Caco-2 (cell line): ENCODE data around the gene CRY2. TPM values are rescaled to one million over a fixed set of nuclear protein-coding genes. Genes with fewer than 3 reads are reported as not detected.

ENCODE experiments used
- BruUV-seq: library from RNA; stranded (reverse); fragments of 400-500 nt; replicated peaks from 2 replicates; lab custom pipeline; 2021; lab: Mats Ljungman, UMichigan
- CTCF ChIA-PET: fragments of 300-600 bp; sonication (Branson Sonifier 250); formaldehyde crosslinking; loops from one replicate; lab custom pipeline; 2022; ENCODE audit warnings: antibody characterized with exemption; lab: Charles Lee
- POLR2A ChIA-PET: fragments of 300-600 bp; sonication (Branson Sonifier 250); formaldehyde crosslinking; loops from one replicate; lab custom pipeline; 2022; ENCODE audit warnings: antibody characterized with exemption; lab: Charles Lee
- DNase-seq, 2 experiments: peaks; one replicate each; pipeline versions ENCODE4 v3.0.0 to v3.0.0-alpha.2; 2020 to 2022
- H3K27me3 ChIP-seq: replicated peaks from 2 replicates; pipeline ENCODE4 v1.6.0; 2011; ENCODE audit warnings: low read length; ENCODE audit not compliant: control insufficient read depth, insufficient read depth
- H3K36me3 ChIP-seq: 2 replicates; pipeline ENCODE4 v1.5.1; 2011; ENCODE audit warnings: low read length; ENCODE audit not compliant: control insufficient read depth, insufficient read depth
- H3K4me1 ChIP-seq: fragments of 250-450 bp; sonication (Bioruptor Pico); 2 replicates; pipeline ENCODE4 v1.5.1; 2020; ENCODE audit warnings: mild to moderate bottlenecking
- H3K4me3 ChIP-seq: 2 replicates; pipeline ENCODE4 v1.5.1; 2011; ENCODE audit warnings: low read depth, mild to moderate bottlenecking, control low read depth, low read length
- H3K9me3 ChIP-seq: fragments of 250-450 bp; sonication (Bioruptor Pico); 2 replicates; pipeline ENCODE4 v1.5.1; 2020; ENCODE audit warnings: mild to moderate bottlenecking, moderate library complexity
- H3K27ac Mint-ChIP-seq: one replicate; pipeline ENCODE4 v1.8.0; 2022; ENCODE audit warnings: mixed read lengths; ENCODE audit not compliant: unreplicated experiment
- H3K27me3 Mint-ChIP-seq: one replicate; pipeline ENCODE4 v1.8.0; 2022; ENCODE audit warnings: mixed read lengths; ENCODE audit not compliant: insufficient read depth, unreplicated experiment
- H3K36me3 Mint-ChIP-seq: one replicate; pipeline ENCODE4 v1.8.0; 2022; ENCODE audit warnings: mild to moderate bottlenecking, mixed read lengths; ENCODE audit not compliant: insufficient read depth, unreplicated experiment
- H3K4me1 Mint-ChIP-seq: one replicate; pipeline ENCODE4 v1.8.0; 2022; ENCODE audit warnings: low read depth, mixed read lengths; ENCODE audit not compliant: unreplicated experiment
- H3K4me3 Mint-ChIP-seq: one replicate; pipeline ENCODE4 v1.8.0; 2022; ENCODE audit warnings: mild to moderate bottlenecking, moderate library complexity, mixed read lengths; ENCODE audit not compliant: unreplicated experiment
- H3K9me3 Mint-ChIP-seq: one replicate; pipeline ENCODE4 v1.8.0; 2022; ENCODE audit warnings: mixed read lengths; ENCODE audit not compliant: unreplicated experiment
- intact Hi-C: fragments of 100-400 bp; cut with micrococcal nuclease; formaldehyde crosslinking; loops from one replicate; pipeline ENCODE4 v1.10.0; 2022; ENCODE audit not compliant: unreplicated experiment
- total RNA-seq: library from RNA; stranded (reverse); gene quantifications from 2 replicates; pipeline ENCODE4 v1.2.3, GENCODE V29; 2022
- TF ChIP-seq, protein P1 (sequence below), 2 experiments: fragments of 200-600 bp in 1 of 2; IDR thresholded peaks; 1 replicate in 1 of 2; 2 replicates in 1 of 2; pipeline versions ENCODE4 v1.5.1 to v1.8.0; 2011 to 2022; ENCODE audit warnings: antibody characterized with exemption in 1 of 2, control low read depth in 1 of 2, inconsistent platforms in 1 of 2, low read depth in 1 of 2, low read length in 1 of 2, mild to moderate bottlenecking in 1 of 2, moderate library complexity in 1 of 2; ENCODE audit not compliant: insufficient read depth in 1 of 2, severe bottlenecking in 1 of 2, unreplicated experiment in 1 of 2

Gene CRY2
- total RNA-seq, 1 experiment from 2014 or later: 28.5 TPM

DNA sequence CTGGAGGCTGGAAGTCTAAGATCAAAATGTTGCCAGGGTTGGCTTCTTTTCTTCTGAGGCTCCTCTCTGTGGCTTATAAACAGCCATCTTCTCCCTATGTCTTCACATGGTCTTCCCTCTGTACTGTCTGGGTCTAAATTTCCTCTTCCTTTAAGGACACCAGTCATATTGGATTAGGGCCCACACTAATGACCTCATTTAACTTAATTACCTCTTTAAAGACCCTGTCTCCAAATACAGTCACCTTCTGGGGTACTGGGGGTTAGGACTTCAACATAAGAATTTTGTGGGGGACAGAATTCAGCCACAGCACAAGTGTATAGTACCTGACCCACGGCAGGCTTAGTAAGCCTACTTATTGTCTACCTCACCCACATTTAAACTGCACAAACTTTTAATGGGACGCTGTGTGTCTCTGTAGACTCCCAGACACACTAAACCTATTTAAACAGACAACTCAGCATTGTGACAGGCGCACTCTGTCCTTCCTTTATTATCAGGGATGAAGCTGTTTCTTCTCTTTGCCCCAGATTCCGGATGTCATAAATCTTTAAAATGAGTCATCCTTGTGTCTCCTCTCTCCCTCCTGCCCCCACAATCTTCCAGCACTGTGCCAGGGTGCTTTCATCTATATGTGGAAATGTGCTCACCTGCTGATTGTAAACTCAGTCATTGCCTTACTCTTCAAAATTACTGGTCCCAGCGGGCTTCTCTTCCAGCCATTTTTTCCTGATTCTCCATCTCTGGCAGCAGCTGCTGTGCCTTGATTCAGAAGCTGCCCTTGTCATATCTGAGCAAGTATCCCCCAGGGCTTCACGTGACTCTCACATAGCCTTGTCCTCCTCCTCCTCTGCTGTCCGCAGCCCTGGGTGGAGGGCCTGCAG is 32.8 kb downstream of the CRY2 start:
- H3K4me3 Mint-ChIP-seq: no peak overlapping the region
- H3K9me3 ChIP-seq: no peaks in the 10 kb centered on the region
- no peaks in the 10 kb centered on the region for H3K27me3 ChIP-seq
- no peaks in the 10 kb centered on the region for H3K4me1 Mint-ChIP-seq
- H3K4me1 ChIP-seq: peaks cover 8% of the 10 kb centered on the region; the same call in 1 of the 2 replicates
- ChIA-PET POLR2A (interaction anchor here (1.1 kb wide), 1 partner anchor 81 kb away, joined by 3 read pairs; no protein-coding TSS in a partner anchor), CTCF (no interaction called here)
- H3K36me3 ChIP-seq: peaks cover 3% of the 10 kb centered on the region
- no peak overlapping the region for H3K4me3 ChIP-seq
- intact Hi-C loops: no loop called here
- no peaks in the 10 kb centered on the region for H3K27me3 Mint-ChIP-seq
- peaks cover 8% of the 10 kb centered on the region for H3K36me3 Mint-ChIP-seq
- TF ChIP-seq, protein P1, sequence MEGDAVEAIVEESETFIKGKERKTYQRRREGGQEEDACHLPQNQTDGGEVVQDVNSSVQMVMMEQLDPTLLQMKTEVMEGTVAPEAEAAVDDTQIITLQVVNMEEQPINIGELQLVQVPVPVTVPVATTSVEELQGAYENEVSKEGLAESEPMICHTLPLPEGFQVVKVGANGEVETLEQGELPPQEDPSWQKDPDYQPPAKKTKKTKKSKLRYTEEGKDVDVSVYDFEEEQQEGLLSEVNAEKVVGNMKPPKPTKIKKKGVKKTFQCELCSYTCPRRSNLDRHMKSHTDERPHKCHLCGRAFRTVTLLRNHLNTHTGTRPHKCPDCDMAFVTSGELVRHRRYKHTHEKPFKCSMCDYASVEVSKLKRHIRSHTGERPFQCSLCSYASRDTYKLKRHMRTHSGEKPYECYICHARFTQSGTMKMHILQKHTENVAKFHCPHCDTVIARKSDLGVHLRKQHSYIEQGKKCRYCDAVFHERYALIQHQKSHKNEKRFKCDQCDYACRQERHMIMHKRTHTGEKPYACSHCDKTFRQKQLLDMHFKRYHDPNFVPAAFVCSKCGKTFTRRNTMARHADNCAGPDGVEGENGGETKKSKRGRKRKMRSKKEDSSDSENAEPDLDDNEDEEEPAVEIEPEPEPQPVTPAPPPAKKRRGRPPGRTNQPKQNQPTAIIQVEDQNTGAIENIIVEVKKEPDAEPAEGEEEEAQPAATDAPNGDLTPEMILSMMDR (IDR thresholded peaks at IDR 0.05; ENCODE audit: insufficient read depth in 1 of 2, low read depth in 1 of 2, low read length in 1 of 2, severe bottlenecking in 1 of 2, unreplicated experiment in 1 of 2): no peak
- DNase-seq: peak in 1 of 2 experiments; percentile 29
- no TSS peak for BruUV-seq
- no peak overlapping the region for H3K27ac Mint-ChIP-seq
- no peaks in the 10 kb centered on the region for H3K9me3 Mint-ChIP-seq

DNA sequence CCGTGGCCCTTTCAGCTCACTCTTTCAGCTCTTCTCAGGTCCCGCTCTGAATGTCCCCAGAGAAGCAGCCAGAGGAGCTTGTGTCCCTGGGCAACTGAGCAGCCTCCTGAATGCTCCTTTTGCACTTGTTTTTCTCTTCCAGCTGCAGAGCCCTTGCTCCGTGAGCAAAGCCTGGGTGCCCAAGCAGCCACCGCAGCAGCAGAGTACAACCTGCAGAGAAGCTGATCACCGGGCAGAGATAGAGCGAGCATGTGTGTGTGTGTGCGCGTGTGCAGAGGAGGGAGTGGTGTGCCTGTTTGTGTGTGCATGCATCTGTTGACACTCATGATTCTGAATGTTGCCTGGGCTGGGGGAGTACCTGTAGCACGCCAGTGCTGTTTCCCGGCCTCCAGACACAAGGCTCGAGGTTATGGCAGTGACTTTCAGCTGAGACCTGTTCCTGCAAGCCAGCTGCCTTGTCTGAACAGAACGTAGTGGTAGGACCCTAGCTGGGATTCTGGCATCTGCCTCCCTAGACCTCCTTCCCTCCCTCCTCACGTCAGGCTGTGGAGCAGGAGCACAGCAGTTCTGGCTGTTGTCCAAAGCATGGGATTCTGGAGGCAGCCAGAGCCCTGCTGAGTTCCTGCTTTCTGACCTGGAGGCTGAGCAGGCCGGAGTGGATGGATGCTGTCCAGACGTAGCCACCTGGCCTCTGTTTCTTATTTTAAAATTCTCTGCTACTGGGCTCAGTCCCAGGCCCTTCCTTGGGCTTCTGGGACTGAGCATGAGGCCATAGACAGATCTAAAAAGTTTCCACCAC is 33.7 kb downstream of the CRY2 start:
- POLR2A ChIA-PET: interaction anchor here (0.6 to 1.1 kb wide), 2 partner anchors 56 to 82 kb away, joined by 3 read pairs; no protein-coding TSS in a partner anchor
- Histone ChIP-seq H3K27me3 (no peaks in the 10 kb centered on the region), H3K4me1 (peaks cover 11% of the 10 kb centered on the region; the same call in 1 of the 2 replicates), H3K4me3 (no peak overlapping the region), H3K36me3 (peaks cover 3% of the 10 kb centered on the region), H3K9me3 (no peaks in the 10 kb centered on the region)
- Mint-ChIP-seq H3K9me3 (no peaks in the 10 kb centered on the region), H3K4me1 (no peaks in the 10 kb centered on the region), H3K4me3 (no peak overlapping the region), H3K27me3 (no peaks in the 10 kb centered on the region), H3K36me3 (peaks cover 10% of the 10 kb centered on the region), H3K27ac (no peak overlapping the region)
- no TSS peak for BruUV-seq
- DNase-seq: no peak
- intact Hi-C loops: no loop called here
- TF ChIP-seq, protein P1 (IDR thresholded peaks at IDR 0.05; ENCODE audit: insufficient read depth in 1 of 2, low read depth in 1 of 2, low read length in 1 of 2, severe bottlenecking in 1 of 2, unreplicated experiment in 1 of 2): no peak
- CTCF ChIA-PET: no interaction called here
